Ureter (tissue), 1 donor: ENCODE results near the gene TSC22D2. TPM values are rescaled to one million over a fixed set of nuclear protein-coding genes. Genes with fewer than 3 reads are reported as not detected.
A peak's percentile ranks its signal among the peaks of the same experiment; 100 is the strongest.
"Not testable (repeated sequence)": the region's sequence is repeated elsewhere in the genome, so short reads cannot be mapped to it uniquely, and the experiment has no call there.

Experiments used
- DNase-seq: peaks from one replicate; pipeline ENCODE4 v3.0.0-alpha.2; 2020; ENCODE audit warnings: low spot score
- total RNA-seq: library from RNA; stranded (reverse); gene quantifications from one replicate; pipeline ENCODE4 v1.2.4, GENCODE V29; 2023
- donor health status: DM: yes; HTN: yes; CAD: no.

Gene TSC22D2
- total RNA-seq, 1 donor from 2014 or later: 57.9 TPM

DNA sequence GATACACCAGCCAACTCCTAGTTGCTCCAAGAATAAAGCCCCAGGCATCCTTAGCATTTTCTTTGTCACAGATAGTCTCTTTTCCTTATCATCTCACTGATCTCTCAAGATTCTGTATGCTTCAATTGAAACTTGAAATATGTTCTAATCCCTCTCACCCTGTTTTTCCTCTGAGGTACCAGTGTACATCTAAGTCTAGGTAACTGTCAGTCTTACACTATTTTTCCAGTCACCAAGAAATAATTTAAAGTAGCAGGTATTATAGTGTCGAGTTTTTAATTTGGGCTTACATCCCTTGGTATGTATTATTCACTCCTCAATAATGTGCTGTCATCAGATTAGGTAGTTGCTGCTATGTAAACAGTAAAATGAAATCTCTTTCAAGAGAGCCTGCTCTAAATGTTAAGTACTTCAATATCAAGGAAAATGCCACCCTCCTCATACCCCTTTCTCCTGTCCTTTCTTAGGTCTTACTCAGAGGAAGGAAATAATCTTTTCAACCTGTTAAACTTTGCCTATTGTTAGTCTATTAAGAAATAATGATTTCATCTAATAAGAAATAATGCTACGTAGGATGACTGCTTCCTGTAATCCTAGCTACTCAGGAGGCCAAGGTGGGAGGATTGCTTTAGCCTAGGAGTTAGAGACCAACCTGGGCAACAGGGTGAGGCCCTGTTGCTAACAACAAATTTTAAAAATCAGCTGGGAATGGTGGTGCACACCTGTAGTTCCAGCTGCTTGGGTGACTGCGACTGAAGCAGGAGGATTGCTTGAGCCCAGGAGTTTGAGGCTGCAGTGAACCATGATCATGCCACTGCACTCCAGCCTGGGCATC, 39.8 kb downstream of the TSC22D2 start:
- no peak for DNase-seq

- no peak for DNase-seq
Observed at GRCh38 chr3:150449169-150449721, 41.1 kb downstream of the TSC22D2 start.

DNA sequence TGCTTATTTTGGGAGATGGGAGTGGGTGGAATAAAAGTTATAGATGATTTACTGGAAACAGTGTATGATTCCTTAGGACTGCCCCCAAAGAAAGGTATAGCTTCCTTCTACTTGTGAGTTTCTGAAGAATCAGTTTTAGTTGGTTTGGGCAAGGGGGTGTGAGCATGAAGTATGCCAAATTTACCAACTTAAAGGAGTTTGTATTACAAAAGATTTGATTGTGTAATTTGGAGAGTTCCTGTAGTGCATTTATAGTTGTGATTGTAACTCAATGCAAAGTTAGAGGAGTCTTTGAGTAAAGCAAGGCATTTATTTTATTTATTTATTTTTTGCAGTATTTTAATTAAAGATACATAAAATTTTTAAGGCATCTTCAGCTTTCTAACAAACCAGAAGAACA, 42.8 kb downstream of the TSC22D2 start:
- no peak for DNase-seq

DNA sequence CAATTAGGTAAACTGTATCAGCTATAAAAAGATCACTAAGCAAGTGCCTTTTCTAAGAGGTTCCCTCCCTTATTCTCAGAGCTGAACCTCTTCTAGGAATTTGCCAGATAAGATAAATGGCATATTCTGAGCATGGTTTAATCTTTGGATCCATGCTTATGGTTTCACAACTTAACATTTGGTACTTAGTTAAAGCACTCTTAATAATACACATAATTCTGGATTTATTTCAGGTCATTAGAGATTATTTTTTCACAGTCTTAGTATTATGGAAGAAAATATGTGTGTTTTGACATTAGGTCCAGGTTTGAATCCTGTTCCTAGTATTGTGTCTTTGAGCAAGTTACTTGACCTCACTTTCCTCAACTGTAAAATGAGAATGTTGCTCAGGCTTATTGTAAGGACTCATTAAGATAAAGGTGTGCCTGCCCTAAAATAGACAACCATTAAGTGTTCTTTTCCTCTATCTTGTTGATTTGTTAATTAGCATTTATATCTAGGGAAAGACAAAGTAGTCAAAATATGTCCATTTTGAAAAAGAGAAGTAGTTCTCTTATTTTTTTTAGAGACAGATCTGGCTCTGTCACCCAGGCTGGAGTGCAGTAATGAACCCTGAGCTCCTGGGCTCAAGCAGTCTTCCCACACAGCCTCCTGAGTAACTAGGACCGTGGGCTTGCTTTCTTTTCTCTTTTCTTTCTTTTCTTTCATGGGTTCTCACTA, 43.4 kb downstream of the TSC22D2 start:
- DNase-seq: no peak

DNA sequence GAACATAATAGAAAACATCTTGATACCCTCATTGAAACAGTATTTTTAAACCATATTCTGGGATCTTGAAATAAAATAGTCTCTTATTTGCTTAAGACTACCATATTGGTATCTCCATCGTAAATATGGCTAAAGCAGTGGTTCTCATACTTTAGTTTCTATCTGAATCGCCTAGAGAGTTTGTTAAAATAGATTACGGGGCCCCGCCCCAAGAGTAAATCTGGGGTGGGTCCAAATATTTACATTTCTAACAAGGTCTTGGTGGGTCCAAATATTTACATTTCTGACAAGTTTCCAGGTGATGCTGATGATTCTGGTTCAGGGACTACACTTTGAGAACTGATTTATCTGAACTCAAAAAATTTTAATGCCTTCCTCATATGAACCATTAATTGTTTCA, 45.3 kb downstream of the TSC22D2 start:
- DNase-seq: no peak

GRCh38 chr3:150454085-150454484, 46.0 kb downstream of the TSC22D2 start:
- DNase-seq: no peak

DNA sequence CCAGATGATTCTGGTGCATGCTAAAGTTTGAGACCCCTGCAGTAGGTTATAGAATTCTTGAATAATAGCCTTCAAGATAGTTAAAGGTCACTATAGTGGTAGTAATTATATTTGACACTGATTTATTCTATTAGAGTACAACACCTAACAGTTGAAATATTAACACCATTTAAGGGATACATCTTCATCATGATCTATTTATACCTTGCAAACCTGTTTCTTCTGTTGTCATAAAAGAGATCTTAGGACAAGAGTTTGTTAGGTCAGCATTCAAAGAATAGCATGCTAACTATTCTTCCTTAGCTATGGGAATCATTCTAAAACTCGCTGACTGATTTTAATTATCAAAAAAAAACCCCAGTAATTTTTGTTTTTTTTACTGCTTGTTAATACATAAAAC, 46.5 kb downstream of the TSC22D2 start:
- no peak for DNase-seq

- no peak for DNase-seq
Observed at GRCh38 chr3:150455341-150455740, 47.2 kb downstream of the TSC22D2 start.

GRCh38 chr3:150458001-150458400, 49.9 kb downstream of the TSC22D2 start:
- DNase-seq: no peak

GRCh38 chr3:150460484-150460883, 52.4 kb downstream of the TSC22D2 start:
- DNase-seq: no peak

DNA sequence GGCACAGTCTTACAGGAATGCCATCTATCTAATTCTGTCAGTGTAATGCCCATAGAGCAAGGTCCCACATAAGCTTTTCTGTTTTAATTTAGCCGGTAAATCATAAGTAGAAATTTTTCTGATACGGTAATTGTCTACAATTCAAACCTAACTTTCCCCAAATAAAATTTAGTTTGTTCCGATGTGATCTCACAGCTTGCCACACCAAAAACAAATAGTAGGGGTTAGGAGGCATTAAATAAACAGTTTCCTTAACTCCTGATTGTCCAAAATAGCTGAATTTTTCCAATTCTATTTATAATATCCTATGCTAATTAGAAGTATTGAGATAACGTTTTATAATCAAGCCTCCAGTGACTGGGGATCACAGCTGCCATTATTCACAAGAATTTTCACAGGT, 53.3 kb downstream of the TSC22D2 start:
- DNase-seq: no peak

- DNase-seq: no peak
Observed at GRCh38 chr3:150462108-150462507, 54.0 kb downstream of the TSC22D2 start.

DNA sequence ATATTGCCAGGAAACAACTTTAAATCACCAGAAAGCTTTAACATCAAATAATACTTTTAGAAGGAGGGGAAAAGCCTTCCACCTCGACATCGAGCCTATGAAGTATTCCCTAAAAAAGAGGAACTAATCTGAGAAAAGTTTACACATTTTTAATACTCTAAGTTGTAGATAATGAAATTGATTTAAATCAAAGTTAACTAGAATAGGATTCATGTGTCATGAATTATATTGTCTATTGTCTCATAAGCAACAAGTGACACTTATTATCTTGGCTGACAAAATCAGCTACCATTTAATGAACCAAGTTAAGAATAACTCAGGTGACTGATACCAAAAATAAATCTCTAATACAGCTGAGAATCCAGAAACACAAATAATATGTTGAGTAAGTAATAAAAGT, 56.6 kb downstream of the TSC22D2 start:
- DNase-seq: no peak

DNA sequence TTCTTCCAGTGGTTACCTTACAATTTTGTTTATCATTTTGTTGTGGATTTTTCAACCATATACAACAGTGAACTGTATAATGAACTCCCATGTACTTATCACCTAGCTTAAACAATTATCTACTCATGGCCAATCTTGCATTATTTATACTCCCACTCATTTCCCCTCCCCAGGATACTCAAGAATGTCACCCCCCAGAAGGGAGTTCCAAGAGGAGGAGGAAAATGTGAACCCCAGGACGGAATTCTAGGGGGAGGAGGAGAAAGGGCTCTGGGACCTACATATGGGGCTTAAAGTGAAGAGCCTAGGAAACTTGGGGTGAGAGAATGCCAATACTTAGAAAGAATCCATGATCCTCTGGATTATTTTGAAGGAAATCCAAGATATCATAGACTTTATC, 59.3 kb downstream of the TSC22D2 start:
- DNase-seq: no peak

GRCh38 chr3:150469031-150469930, 61.2 kb downstream of the TSC22D2 start:
- DNase-seq: peak; percentile 77

DNA sequence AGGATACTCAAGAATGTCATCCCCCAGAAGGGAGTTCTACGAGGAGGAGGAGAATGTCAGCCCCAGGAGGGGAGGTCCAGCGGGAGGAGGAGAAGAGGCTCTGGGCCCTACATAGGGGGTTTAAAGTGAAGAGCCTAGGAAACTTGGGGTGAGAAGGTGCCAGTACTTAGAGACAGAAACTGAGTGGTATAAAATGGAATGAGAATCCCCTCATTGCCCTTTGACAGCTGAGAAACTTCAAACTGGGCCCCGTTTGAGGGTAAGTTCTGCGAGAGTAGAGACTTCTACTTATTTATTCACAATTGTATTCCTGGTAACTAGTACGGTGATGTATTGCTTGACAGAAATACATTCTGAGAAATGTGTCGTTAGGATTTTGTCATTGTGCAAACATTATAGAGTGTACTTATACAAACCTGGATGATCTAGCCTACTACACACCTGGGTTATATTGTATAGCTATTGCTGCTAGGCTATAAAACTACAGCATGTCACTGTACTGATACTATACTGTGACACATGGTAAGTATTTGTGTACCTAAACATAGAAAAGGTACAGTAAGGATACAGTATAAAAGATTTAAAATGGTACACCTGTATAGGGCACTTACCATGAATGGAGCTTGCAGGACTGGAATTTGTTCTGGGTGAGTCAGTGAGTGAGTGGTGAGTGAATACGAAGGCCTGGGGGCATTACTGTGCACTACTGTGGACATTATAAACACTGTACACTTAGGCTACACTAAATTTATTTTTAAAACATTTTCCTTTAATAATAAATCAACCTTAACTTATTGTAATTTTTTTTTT, 62.0 kb downstream of the TSC22D2 start:
- DNase-seq: no peak

GRCh38 chr3:150472421-150472820, 64.3 kb downstream of the TSC22D2 start:
- DNase-seq: no peak

- DNase-seq: not testable (repeated sequence)
Observed at GRCh38 chr3:150473161-150473560, 65.1 kb downstream of the TSC22D2 start.

DNA sequence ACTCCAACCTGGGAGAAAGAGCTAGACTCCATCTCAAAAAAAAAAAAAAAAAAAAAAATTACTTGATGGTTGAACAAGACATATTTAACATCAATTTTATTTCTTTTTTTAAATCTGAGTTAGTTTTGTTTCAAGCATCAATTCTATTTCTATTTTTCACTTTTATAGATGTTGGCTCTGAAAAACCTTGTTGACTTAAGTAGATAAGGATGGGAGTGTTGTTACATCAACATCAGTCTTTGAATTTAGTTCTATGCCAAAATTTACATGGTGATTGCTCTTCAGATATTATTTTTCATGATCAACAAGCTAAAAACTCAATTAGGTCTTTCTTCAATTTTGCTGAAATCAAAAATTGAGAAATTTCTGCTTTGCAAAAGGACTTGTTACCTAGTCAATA, 71.3 kb downstream of the TSC22D2 start:
- no peak for DNase-seq

GRCh38 chr3:150480877-150481276, 72.8 kb downstream of the TSC22D2 start:
- no peak for DNase-seq

DNA sequence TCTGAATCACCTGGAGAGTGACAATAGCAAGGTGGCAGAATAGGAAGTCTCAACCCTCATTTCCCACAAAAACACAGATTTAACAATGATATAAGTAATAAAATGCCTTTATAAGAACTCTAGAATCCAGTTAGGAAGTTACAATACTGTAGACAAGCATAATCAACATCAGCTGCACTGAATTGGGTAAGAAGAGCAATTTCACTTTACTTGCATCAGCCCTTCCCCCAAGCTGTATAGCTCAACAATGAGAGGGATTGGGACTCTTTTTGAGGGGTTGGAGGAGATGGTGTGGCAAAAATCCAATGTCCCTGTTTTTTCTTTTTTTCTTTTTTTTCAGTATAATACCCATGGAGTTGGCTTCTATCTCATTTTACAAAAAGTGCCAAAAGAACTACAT, 75.1 kb downstream of the TSC22D2 start:
- DNase-seq: no peak
